Chondrocyte (in vitro differentiated cells): Measurements from ENCODE around the gene CA12. TPM values are rescaled to one million over a fixed set of nuclear protein-coding genes. Genes with fewer than 3 reads are reported as not detected.

Source experiments
- DNase-seq: peaks from one replicate; pipeline ENCODE4 v3.0.0; 2021; ENCODE audit warnings: mixed read lengths, low spot score
- H3K27ac Mint-ChIP-seq: one replicate; pipeline ENCODE4 v1.8.0; 2021; ENCODE audit warnings: mild to moderate bottlenecking, moderate library complexity, mixed read lengths; ENCODE audit not compliant: unreplicated experiment
- H3K27me3 Mint-ChIP-seq: 2 replicates; pipeline ENCODE4 v1.8.0; 2021; ENCODE audit warnings: low read depth, mixed read lengths
- H3K36me3 Mint-ChIP-seq: 2 replicates; pipeline ENCODE4 v1.8.0; 2021; ENCODE audit warnings: low read depth, mixed read lengths
- H3K4me1 Mint-ChIP-seq: 2 replicates; pipeline ENCODE4 v1.8.0; 2021; ENCODE audit warnings: low read depth, mild to moderate bottlenecking, mixed read lengths
- H3K4me3 Mint-ChIP-seq: one replicate; pipeline ENCODE4 v1.8.0; 2021; ENCODE audit warnings: mild to moderate bottlenecking, moderate library complexity, mixed read lengths; ENCODE audit not compliant: unreplicated experiment
- H3K9me3 Mint-ChIP-seq: 2 replicates; pipeline ENCODE4 v1.8.0; 2021; ENCODE audit warnings: low read depth, mixed read lengths
- CTCF ChIP-seq: fragments of 200-600 bp; sonication (generic); IDR thresholded peaks from 2 replicates; pipeline ENCODE4 v1.5.0; 2021; ENCODE audit warnings: antibody characterized with exemption, mild to moderate bottlenecking, moderate library complexity
- total RNA-seq: library from RNA; stranded (reverse); gene quantifications from 3 replicates; pipeline ENCODE4 v1.2.1, GENCODE V29; 2021

The CA12 gene
- total RNA-seq, 1 donor from 2014 or later: 6.9 TPM

GRCh38 chr15:63339836-63340235 lies 41.8 kb downstream of the CA12 start:
- DNase-seq: no peak
- H3K9me3 Mint-ChIP-seq: no peaks in the 10 kb centered on the region
- H3K4me1 Mint-ChIP-seq: peaks cover 10% of the 10 kb centered on the region
- H3K4me3 Mint-ChIP-seq: no peak overlapping the region
- peaks cover 14% of the 10 kb centered on the region for H3K27me3 Mint-ChIP-seq
- H3K36me3 Mint-ChIP-seq: no peaks in the 10 kb centered on the region
- no peak for TF ChIP-seq CTCF
- no peak overlapping the region for H3K27ac Mint-ChIP-seq

GRCh38 chr15:63339006-63339766 lies 42.5 kb downstream of the CA12 start:
- DNase-seq: no peak
- Mint-ChIP-seq H3K9me3 (no peaks in the 10 kb centered on the region), H3K4me1 (peaks cover 6% of the 10 kb centered on the region), H3K36me3 (no peaks in the 10 kb centered on the region), H3K27me3 (peaks cover 13% of the 10 kb centered on the region), H3K4me3 (no peak overlapping the region), H3K27ac (no peak overlapping the region)
- TF ChIP-seq CTCF: no peak

GRCh38 chr15:63338170-63338569 lies 43.5 kb downstream of the CA12 start:
- no peak for TF ChIP-seq CTCF
- H3K27ac Mint-ChIP-seq: no peak overlapping the region
- H3K4me3 Mint-ChIP-seq: no peak overlapping the region
- peaks cover 3% of the 10 kb centered on the region for H3K4me1 Mint-ChIP-seq
- H3K9me3 Mint-ChIP-seq: no peaks in the 10 kb centered on the region
- no peak for DNase-seq
- H3K36me3 Mint-ChIP-seq: no peaks in the 10 kb centered on the region
- peaks cover 13% of the 10 kb centered on the region for H3K27me3 Mint-ChIP-seq

GRCh38 chr15:63337046-63337445 lies 44.6 kb downstream of the CA12 start:
- peaks cover 13% of the 10 kb centered on the region for H3K27me3 Mint-ChIP-seq
- no peaks in the 10 kb centered on the region for H3K9me3 Mint-ChIP-seq
- TF ChIP-seq CTCF: no peak
- DNase-seq: no peak
- no peak overlapping the region for H3K4me3 Mint-ChIP-seq
- H3K36me3 Mint-ChIP-seq: peaks cover 2% of the 10 kb centered on the region
- no peak overlapping the region for H3K27ac Mint-ChIP-seq
- H3K4me1 Mint-ChIP-seq: peaks cover 10% of the 10 kb centered on the region

- Mint-ChIP-seq H3K4me3 (no peak overlapping the region), H3K27ac (no peak overlapping the region), H3K27me3 (peaks cover 13% of the 10 kb centered on the region), H3K36me3 (peaks cover 2% of the 10 kb centered on the region), H3K4me1 (peaks cover 16% of the 10 kb centered on the region), H3K9me3 (no peaks in the 10 kb centered on the region)
- DNase-seq: no peak
- no peak for TF ChIP-seq CTCF
These were observed 46.0 kb downstream of the CA12 start for GRCh38 chr15:63335543-63336240.
